CD14-positive monocyte (primary cell): ENCODE measurements around the gene GAL3ST2. TPM values are rescaled to one million over a fixed set of nuclear protein-coding genes. Genes with fewer than 3 reads are reported as not detected.

ENCODE experiments used
- DNase-seq, 3 donors: peaks; one replicate each; pipeline ENCODE4 v3.0.0-alpha.2; 2011 to 2022
- H2AFZ ChIP-seq: 2 replicates; pipeline ENCODE4 v1.6.0; 2012; ENCODE audit warnings: mild to moderate bottlenecking, low read depth, low read length, inconsistent platforms; ENCODE audit not compliant: insufficient read depth, poor library complexity, severe bottlenecking
- H3K27ac ChIP-seq, 2 donors: 1 replicate in 1 of 2; 2 replicates in 1 of 2; pipeline ENCODE4 v1.5.1; 2012 to 2013; ENCODE audit warnings: low read length in 2 of 2, control low read depth in 1 of 2, inconsistent platforms in 1 of 2, low read depth in 1 of 2, mild to moderate bottlenecking in 1 of 2
- H3K27me3 ChIP-seq, 2 donors: one replicate each; pipeline versions ENCODE4 v1.6.0 to v1.6.1; 2011 to 2013; ENCODE audit warnings: low read length in 2 of 2; ENCODE audit not compliant: control insufficient read depth in 2 of 2, insufficient read depth in 2 of 2
- H3K36me3 ChIP-seq, 2 donors: replicated peaks in 1 of 2; 1 replicate in 1 of 2; 2 replicates in 1 of 2; pipeline versions ENCODE4 v1.5.1 to v1.6.1; 2012 to 2013; ENCODE audit warnings: low read length in 2 of 2, control low read depth in 1 of 2, inconsistent platforms in 1 of 2, mild to moderate bottlenecking in 1 of 2; ENCODE audit not compliant: insufficient read depth in 2 of 2, control insufficient read depth in 1 of 2
- H3K4me1 ChIP-seq, 2 donors: 1 replicate in 1 of 2; 2 replicates in 1 of 2; pipeline versions ENCODE4 v1.5.1 to v1.6.1; 2012 to 2013; ENCODE audit warnings: low read length in 2 of 2, control low read depth in 1 of 2, inconsistent platforms in 1 of 2, mild to moderate bottlenecking in 1 of 2, moderate library complexity in 1 of 2; ENCODE audit not compliant: insufficient read depth in 2 of 2, control insufficient read depth in 1 of 2
- H3K4me2 ChIP-seq: replicated peaks from 2 replicates; pipeline ENCODE3; 2012; ENCODE audit warnings: low read length, moderate library complexity, mild to moderate bottlenecking; ENCODE audit not compliant: poor library complexity, severe bottlenecking; ENCODE audit errors: extremely low read depth
- H3K4me3 ChIP-seq, 3 experiments: fragments of 200-600 bp in 1 of 3; sonication (generic) in 1 of 3; replicated peaks in 1 of 3; 1 replicate in 2 of 3; 2 replicates in 1 of 3; pipeline ENCODE4 v1.5.1; 2011 to 2013; ENCODE audit warnings: low read length in 3 of 3, mild to moderate bottlenecking in 3 of 3, control low read depth in 2 of 3, low read depth in 2 of 3, inconsistent platforms in 1 of 3, moderate library complexity in 1 of 3
- H3K79me2 ChIP-seq: 2 replicates; pipeline ENCODE4 v1.6.0; 2012; ENCODE audit warnings: mild to moderate bottlenecking, control low read depth, inconsistent platforms, low read length, moderate library complexity; ENCODE audit not compliant: insufficient read depth
- H3K9ac ChIP-seq: 2 replicates; pipeline ENCODE4 v1.6.0; 2017; ENCODE audit warnings: low read length, mild to moderate bottlenecking; ENCODE audit not compliant: insufficient read depth, poor library complexity, severe bottlenecking
- H3K9me3 ChIP-seq, 2 donors: replicated peaks in 1 of 2; 1 replicate in 1 of 2; 2 replicates in 1 of 2; pipeline versions ENCODE4 v1.5.1 to v1.6.1; 2012 to 2013; ENCODE audit warnings: low read length in 2 of 2, control low read depth in 1 of 2; ENCODE audit not compliant: control insufficient read depth in 1 of 2, insufficient read depth in 1 of 2
- H4K20me1 ChIP-seq: 2 replicates; pipeline ENCODE4 v1.6.0; 2012; ENCODE audit warnings: mild to moderate bottlenecking, low read length, control low read depth, moderate library complexity; ENCODE audit not compliant: insufficient read depth
- H3K27ac Mint-ChIP-seq, 7 donors: one replicate each; pipeline ENCODE4 v1.8.0; 2020; ENCODE audit warnings: mild to moderate bottlenecking in 7 of 7, mixed read lengths in 7 of 7, moderate library complexity in 6 of 7, inconsistent platforms in 2 of 7
- H3K27me3 Mint-ChIP-seq, 3 donors: one replicate each; pipeline ENCODE4 v1.8.0; 2021 to 2022; ENCODE audit warnings: low read depth in 3 of 3, mild to moderate bottlenecking in 3 of 3, mixed read lengths in 3 of 3, moderate library complexity in 3 of 3, inconsistent platforms in 1 of 3
- H3K36me3 Mint-ChIP-seq, 2 donors: one replicate each; pipeline ENCODE4 v1.8.0; 2020; ENCODE audit warnings: mixed read lengths in 2 of 2, inconsistent platforms in 1 of 2, mild to moderate bottlenecking in 1 of 2
- H3K4me1 Mint-ChIP-seq: one replicate; pipeline ENCODE4 v1.8.0; 2020; ENCODE audit warnings: mild to moderate bottlenecking, mixed read lengths
- H3K4me3 Mint-ChIP-seq, 2 donors: one replicate each; pipeline ENCODE4 v1.8.0; 2020; ENCODE audit warnings: mild to moderate bottlenecking in 2 of 2, mixed read lengths in 2 of 2, moderate library complexity in 1 of 2
- H3K9me3 Mint-ChIP-seq, 7 donors: one replicate each; pipeline ENCODE4 v1.8.0; 2020 to 2022; ENCODE audit warnings: mixed read lengths in 7 of 7, mild to moderate bottlenecking in 6 of 7, moderate library complexity in 6 of 7, inconsistent platforms in 2 of 7
- CTCF ChIP-seq: fragments of 200-600 bp; IDR thresholded peaks from one replicate; pipeline ENCODE4 v1.8.0; 2022; ENCODE audit warnings: antibody characterized with exemption, mild to moderate bottlenecking
- WGBS: methylation state at CpG from one replicate; pipeline ENCODE4 v1.1.5; 2013; ENCODE audit warnings: missing lambda C conversion rate; ENCODE audit not compliant: insufficient coverage; 5-methylcytosine and 5-hydroxymethylcytosine counted together
- intact Hi-C, 2 donors: fragments of 100-400 bp; cut with micrococcal nuclease; formaldehyde crosslinking; loops; one replicate each; pipeline versions ENCODE4 v1.15.0 to v1.15.1; 2023
- polyA plus RNA-seq, 3 donors: library from polyadenylated mRNA; depleted of rRNA in 1 of 3; unstranded in 2 of 3; stranded (reverse) in 1 of 3; fragments of 300-500 nt in 2 of 3; fragments of >200 nt in 1 of 3; fragmentation: Illumina TruSeq in 2 of 3; gene quantifications; 1 replicate in 2 of 3; 2 replicates in 1 of 3; pipeline ENCODE4 v1.2.3, GENCODE V29; 2012 to 2021

GAL3ST2 gene
- polyA plus RNA-seq, 3 donors, result not detected

DNA sequence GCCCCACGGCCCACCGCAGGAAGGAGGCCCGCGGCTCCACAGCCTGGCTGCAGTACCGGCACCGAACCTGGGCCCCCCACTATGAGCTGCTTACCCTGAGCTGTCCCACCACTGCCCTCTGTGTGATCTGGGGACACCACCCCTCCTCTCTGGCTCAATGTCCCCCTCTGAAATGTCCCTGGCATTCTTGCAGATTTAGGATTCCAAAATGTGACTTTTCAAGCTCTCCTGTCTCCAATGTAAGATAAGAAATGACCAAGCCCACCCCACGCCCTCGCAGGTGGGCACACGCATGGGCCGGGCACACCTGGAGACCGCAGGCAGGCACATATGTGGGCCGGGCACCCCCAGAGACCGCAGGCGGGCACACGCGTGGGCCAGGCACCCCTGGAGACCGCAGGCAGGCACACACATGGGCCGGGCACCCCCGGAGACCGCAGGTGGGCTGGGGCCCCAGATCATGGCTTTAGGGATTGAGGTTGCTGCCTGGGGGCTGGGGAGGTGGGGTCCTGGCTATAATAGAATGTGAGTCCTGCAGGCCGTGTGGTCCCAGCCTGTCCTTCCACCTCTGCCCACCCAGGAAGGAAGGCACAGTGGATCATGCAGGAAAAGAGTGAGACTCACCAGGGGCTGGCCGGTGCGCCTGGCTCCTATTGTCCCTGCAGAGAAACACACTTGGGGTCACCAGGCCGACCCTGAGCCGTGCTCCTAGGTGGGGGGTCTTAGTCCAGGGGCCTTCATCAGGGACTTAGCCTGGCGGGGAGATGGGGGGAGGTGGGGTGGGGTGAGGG is 74.9 kb downstream of the GAL3ST2 start:
- H3K27ac ChIP-seq, result no peak overlapping the region
- no peaks in the 10 kb centered on the region for H3K9me3 ChIP-seq
- intact Hi-C loops, result no loop called here
- 94% methylated on average over 16 of the region's 26 CpGs for WGBS
- H3K4me3 ChIP-seq, result no peak overlapping the region
- H3K9me3 Mint-ChIP-seq, result peaks cover 0 to 3% (median 0%) of the 10 kb centered on the region in 7 donors
- no peaks in the 10 kb centered on the region for H3K4me1 ChIP-seq
- no peaks in the 10 kb centered on the region for H3K4me1 Mint-ChIP-seq
- no peak overlapping the region for H3K9ac ChIP-seq
- peaks cover 0 to 13% (median 4%) of the 10 kb centered on the region in 3 donors for H3K27me3 Mint-ChIP-seq
- H3K27me3 ChIP-seq, result no peaks in the 10 kb centered on the region
- no peaks in the 10 kb centered on the region for H4K20me1 ChIP-seq
- no peaks in the 10 kb centered on the region for H3K36me3 Mint-ChIP-seq
- H3K4me3 Mint-ChIP-seq, result no peak overlapping the region
- H3K79me2 ChIP-seq, result no peaks in the 10 kb centered on the region
- no peak overlapping the region for H3K27ac Mint-ChIP-seq
- no peaks in the 10 kb centered on the region for H3K36me3 ChIP-seq
- DNase-seq, result no peak
- H3K4me2 ChIP-seq, result no peak overlapping the region
- no peak for TF ChIP-seq CTCF
- H2AFZ ChIP-seq, result no peak overlapping the region

- no peaks in the 10 kb centered on the region for H3K4me1 ChIP-seq
- 95% methylated on average over 34 of the region's 39 CpGs for WGBS
Observed at GRCh38 chr2:241852116-241852980, 75.7 kb downstream of the GAL3ST2 start.

More at GRCh38 chr2:241852116-241852980, 75.7 kb downstream of the GAL3ST2 start:
- no peak for TF ChIP-seq CTCF
- Mint-ChIP-seq H3K27ac (peak overlapping the region in 3 of 7 donors; percentile 23 to 78 (median 54)), H3K9me3 (peaks cover 0 to 3% (median 0%) of the 10 kb centered on the region in 7 donors), H3K4me1 (no peaks in the 10 kb centered on the region), H3K4me3 (no peak overlapping the region), H3K36me3 (no peaks in the 10 kb centered on the region), H3K27me3 (peaks cover 0 to 11% (median 0%) of the 10 kb centered on the region in 3 donors)
- H3K9me3 ChIP-seq, result no peaks in the 10 kb centered on the region
- no peak overlapping the region for H3K9ac ChIP-seq
- no peaks in the 10 kb centered on the region for H3K27me3 ChIP-seq
- no peak overlapping the region for H2AFZ ChIP-seq
- no peaks in the 10 kb centered on the region for H3K36me3 ChIP-seq
- intact Hi-C loops, result no loop called here
- H3K27ac ChIP-seq, result no peak overlapping the region
- H4K20me1 ChIP-seq, result no peaks in the 10 kb centered on the region
- no peak overlapping the region for H3K4me2 ChIP-seq
- no peak overlapping the region for H3K4me3 ChIP-seq
- H3K79me2 ChIP-seq, result no peaks in the 10 kb centered on the region
- DNase-seq, result no peak
